Osteocyte (in vitro differentiated cells): ENCODE results near the gene PCDHB10. TPM values are rescaled to one million over a fixed set of nuclear protein-coding genes. Genes with fewer than 3 reads are reported as not detected.
"Not testable (repeated sequence)": the region's sequence is repeated elsewhere in the genome, so short reads cannot be mapped to it uniquely, and the experiment has no call there.

ENCODE experiments used
- DNase-seq: peaks from one replicate; pipeline ENCODE4 v3.0.0; 2021; ENCODE audit warnings: mixed read lengths; ENCODE audit not compliant: unreplicated experiment; ENCODE audit errors: extremely low spot score
- H3K27ac Mint-ChIP-seq: one replicate; pipeline ENCODE4 v1.8.0; 2021; ENCODE audit warnings: mild to moderate bottlenecking, mixed read lengths; ENCODE audit not compliant: unreplicated experiment
- H3K27me3 Mint-ChIP-seq: one replicate; pipeline ENCODE4 v1.8.0; 2021; ENCODE audit warnings: mixed read lengths; ENCODE audit not compliant: unreplicated experiment
- H3K36me3 Mint-ChIP-seq: one replicate; pipeline ENCODE4 v1.8.0; 2021; ENCODE audit warnings: mixed read lengths; ENCODE audit not compliant: unreplicated experiment
- H3K4me1 Mint-ChIP-seq: one replicate; pipeline ENCODE4 v1.8.0; 2021; ENCODE audit warnings: mixed read lengths; ENCODE audit not compliant: unreplicated experiment
- H3K4me3 Mint-ChIP-seq: one replicate; pipeline ENCODE4 v1.8.0; 2021; ENCODE audit warnings: mild to moderate bottlenecking, moderate library complexity, mixed read lengths; ENCODE audit not compliant: unreplicated experiment
- H3K9me3 Mint-ChIP-seq: one replicate; pipeline ENCODE4 v1.8.0; 2021; ENCODE audit warnings: mixed read lengths; ENCODE audit not compliant: unreplicated experiment
- CTCF ChIP-seq: fragments of 200-600 bp; sonication (generic); IDR thresholded peaks from 2 replicates; pipeline ENCODE4 v1.5.0; 2021; ENCODE audit warnings: antibody characterized with exemption, mild to moderate bottlenecking, moderate library complexity
- long read RNA-seq: library from polyadenylated mRNA; unstranded; transcript quantifications from one replicate; pipeline ENCODE4 v2.0.0, GENCODE V29; 2021
- total RNA-seq: library from RNA; stranded (reverse); gene quantifications from 2 replicates; pipeline ENCODE4 v1.2.1, GENCODE V29; 2021

PCDHB10 gene
- 7.8 and 8.2 TPM in 2 replicates for total RNA-seq
- long read RNA-seq, transcript PCDHB10-201 (1 exons, 3,290 nt) = major isoform, 32 of 32 reads
- long read RNA-seq, partial matches to known transcripts = 0 of 32 reads
- long read RNA-seq, other reads (novel, unspliced or antisense) = 0 of 32 reads

GRCh38 chr5:141192110-141192725 lies at the start of gene PCDHB10:
Gene PCDHB10, plus strand, starts transcription at chr5:141192353. Its CDS starts 200 bp downstream, at chr5:141192553.
- Mint-ChIP-seq H3K4me1 (no peaks in the 10 kb centered on the region), H3K4me3 (peak within 1 kb of the TSS; percentile 67), H3K27me3 (no peaks in the 10 kb centered on the region), H3K9me3 (peaks cover 46% of the 10 kb centered on the region), H3K36me3 (peaks cover 19% of the 10 kb centered on the region), H3K27ac (no peak within 1 kb of the TSS)
- TF ChIP-seq CTCF = peak; percentile 47
- DNase-seq = peak; percentile 84

GRCh38 chr5:141149812-141150211 lies 42.3 kb upstream of the PCDHB10 start, which contains the start of gene PCDHB6:
Gene PCDHB6, plus strand, starts transcription at chr5:141150057. Its CDS starts 201 bp downstream, at chr5:141150258.
- peaks cover 21% of the 10 kb centered on the region for H3K36me3 Mint-ChIP-seq

GRCh38 chr5:141150224-141150992 lies 41.7 kb upstream of the PCDHB10 start:
- Mint-ChIP-seq H3K27ac (no peak overlapping the region), H3K36me3 (peaks cover 20% of the 10 kb centered on the region), H3K4me3 (no peak overlapping the region), H3K9me3 (peaks cover 35% of the 10 kb centered on the region), H3K4me1 (no peaks in the 10 kb centered on the region), H3K27me3 (no peaks in the 10 kb centered on the region)
- no peak for DNase-seq
- no peak for TF ChIP-seq CTCF

More at GRCh38 chr5:141149812-141150211, 42.3 kb upstream of the PCDHB10 start, which contains the start of gene PCDHB6:
- no peak within 1 kb of the TSS for H3K27ac Mint-ChIP-seq
- no peaks in the 10 kb centered on the region for H3K27me3 Mint-ChIP-seq
- H3K4me3 Mint-ChIP-seq = no peak within 1 kb of the TSS
- no peak for DNase-seq
- no peak for TF ChIP-seq CTCF
- peaks cover 38% of the 10 kb centered on the region for H3K9me3 Mint-ChIP-seq
- H3K4me1 Mint-ChIP-seq = no peaks in the 10 kb centered on the region

GRCh38 chr5:141150993-141151325 lies 41.2 kb upstream of the PCDHB10 start:
- Mint-ChIP-seq H3K27me3 (no peaks in the 10 kb centered on the region), H3K4me1 (no peaks in the 10 kb centered on the region), H3K27ac (no peak overlapping the region), H3K4me3 (no peak overlapping the region), H3K9me3 (peaks cover 32% of the 10 kb centered on the region), H3K36me3 (peaks cover 20% of the 10 kb centered on the region)
- no peak for DNase-seq
- TF ChIP-seq CTCF = no peak

GRCh38 chr5:141151632-141152031 lies 40.5 kb upstream of the PCDHB10 start:
- not testable (repeated sequence) for DNase-seq, H3K27me3 Mint-ChIP-seq, H3K4me3 Mint-ChIP-seq, H3K4me1 Mint-ChIP-seq, H3K27ac Mint-ChIP-seq
- peaks cover 28% of the 10 kb centered on the region for H3K9me3 Mint-ChIP-seq
- peaks cover 21% of the 10 kb centered on the region for H3K36me3 Mint-ChIP-seq

- Mint-ChIP-seq H3K9me3 (peaks cover 27% of the 10 kb centered on the region), H3K36me3 (peaks cover 22% of the 10 kb centered on the region)
- H3K27me3 Mint-ChIP-seq, DNase-seq, H3K27ac Mint-ChIP-seq, H3K4me1 Mint-ChIP-seq, H3K4me3 Mint-ChIP-seq: not testable (repeated sequence)
These were observed 40.1 kb upstream of the PCDHB10 start for GRCh38 chr5:141152096-141152495.
